ENCODE results near the gene REEP6.

The REEP6 gene

GRCh38 chr19:1511318-1512317, 20.6 kb downstream of the REEP6 start:
- Histone ChIP-seq H3K79me2 (ENCODE audit: insufficient read depth, low read length) (no peaks in the 10 kb centered on the region), H2AFZ (ENCODE audit: low read depth, low read length, severe bottlenecking) (no peak overlapping the region), H4K20me1 (ENCODE audit: low read depth, low read length) (no peaks in the 10 kb centered on the region), H3K4me2 (ENCODE audit: low read depth, low read length, poor library complexity, severe bottlenecking) (no peak overlapping the region), H3K27me3 (ENCODE audit: low read length) (no peaks in the 10 kb centered on the region), H3K9me3 (ENCODE audit: insufficient read depth, low read length) (no peaks in the 10 kb centered on the region), H3K9ac (ENCODE audit: low read length) (no peak overlapping the region), H3K4me3 (ENCODE audit: insufficient read depth, low read length, poor library complexity, severe bottlenecking) (no peak overlapping the region), H3K9me2 (replicated peaks; ENCODE audit: insufficient read depth, low read length) (no peaks in the 10 kb centered on the region), H3F3A (ENCODE audit: insufficient read depth) (no peaks in the 10 kb centered on the region), H3K27ac (ENCODE audit: low read depth, low read length) (no peak overlapping the region), H3K36me3 (ENCODE audit: low read length) (no peaks in the 10 kb centered on the region)
- TF ChIP-seq EZH2phosphoT487 (conservative IDR thresholded peaks at IDR 0.05; ENCODE audit: low read length) (no peak), CTCF (IDR thresholded peaks at IDR 0.05; ENCODE audit: insufficient read depth, low read length, poor library complexity, severe bottlenecking) (no peak)

GRCh38 chr19:1512671-1513498, 21.9 kb downstream of the REEP6 start, which contains the start of gene ADAMTSL5:
ADAMTSL5 (minus strand) TSS chr19:1513019; CDS start chr19:1510943, 2,076 bp downstream.
- Histone ChIP-seq H2AFZ (ENCODE audit: low read depth, low read length, severe bottlenecking) (no peak within 1 kb of the TSS), H3F3A (ENCODE audit: insufficient read depth) (no peaks in the 10 kb centered on the region), H3K27ac (ENCODE audit: low read depth, low read length) (no peak within 1 kb of the TSS), H3K9me3 (ENCODE audit: insufficient read depth, low read length) (no peaks in the 10 kb centered on the region), H3K9ac (ENCODE audit: low read length) (peak within 1 kb of the TSS; percentile 38; the same call in 1 of the 2 replicates), H3K9me2 (replicated peaks; ENCODE audit: insufficient read depth, low read length) (no peaks in the 10 kb centered on the region), H3K27me3 (ENCODE audit: low read length) (no peaks in the 10 kb centered on the region), H3K4me2 (ENCODE audit: low read depth, low read length, poor library complexity, severe bottlenecking) (peak within 1 kb of the TSS; percentile 50), H3K36me3 (ENCODE audit: low read length) (no peaks in the 10 kb centered on the region), H3K79me2 (ENCODE audit: insufficient read depth, low read length) (no peaks in the 10 kb centered on the region), H4K20me1 (ENCODE audit: low read depth, low read length) (no peaks in the 10 kb centered on the region), H3K4me3 (ENCODE audit: insufficient read depth, low read length, poor library complexity, severe bottlenecking) (peak within 1 kb of the TSS; percentile 47)
- TF ChIP-seq CTCF (IDR thresholded peaks at IDR 0.05; ENCODE audit: insufficient read depth, low read length, poor library complexity, severe bottlenecking), result no peak
- TF ChIP-seq EZH2phosphoT487 (conservative IDR thresholded peaks at IDR 0.05; ENCODE audit: low read length), result no peak

GRCh38 chr19:1513499-1514294, 22.7 kb downstream of the REEP6 start:
- Histone ChIP-seq H3K36me3 (ENCODE audit: low read length) (no peaks in the 10 kb centered on the region), H3K9me3 (ENCODE audit: insufficient read depth, low read length) (no peaks in the 10 kb centered on the region), H2AFZ (ENCODE audit: low read depth, low read length, severe bottlenecking) (no peak overlapping the region), H3K4me3 (ENCODE audit: insufficient read depth, low read length, poor library complexity, severe bottlenecking) (no peak overlapping the region), H3K27me3 (ENCODE audit: low read length) (no peaks in the 10 kb centered on the region), H3K27ac (ENCODE audit: low read depth, low read length) (no peak overlapping the region), H3K4me2 (ENCODE audit: low read depth, low read length, poor library complexity, severe bottlenecking) (peak overlapping the region; percentile 18), H4K20me1 (ENCODE audit: low read depth, low read length) (no peaks in the 10 kb centered on the region), H3K79me2 (ENCODE audit: insufficient read depth, low read length) (no peaks in the 10 kb centered on the region), H3K9ac (ENCODE audit: low read length) (no peak overlapping the region), H3K9me2 (replicated peaks; ENCODE audit: insufficient read depth, low read length) (no peaks in the 10 kb centered on the region), H3F3A (ENCODE audit: insufficient read depth) (no peaks in the 10 kb centered on the region)
- TF ChIP-seq EZH2phosphoT487 (conservative IDR thresholded peaks at IDR 0.05; ENCODE audit: low read length) (no peak), CTCF (IDR thresholded peaks at IDR 0.05; ENCODE audit: insufficient read depth, low read length, poor library complexity, severe bottlenecking) (peak; percentile 37)

Measured in SU-DHL-6 (cell line).